ENCODE data around the gene TRAPPC3L. TPM values are rescaled to one million over a fixed set of nuclear protein-coding genes. Genes with fewer than 3 reads are reported as not detected.

Gene TRAPPC3L
- total and polyA plus RNA-seq, 2 of the 8 experiments (the other 6 are each of a cell fraction or from before 2014, with no cell fraction given): not detected

DNA sequence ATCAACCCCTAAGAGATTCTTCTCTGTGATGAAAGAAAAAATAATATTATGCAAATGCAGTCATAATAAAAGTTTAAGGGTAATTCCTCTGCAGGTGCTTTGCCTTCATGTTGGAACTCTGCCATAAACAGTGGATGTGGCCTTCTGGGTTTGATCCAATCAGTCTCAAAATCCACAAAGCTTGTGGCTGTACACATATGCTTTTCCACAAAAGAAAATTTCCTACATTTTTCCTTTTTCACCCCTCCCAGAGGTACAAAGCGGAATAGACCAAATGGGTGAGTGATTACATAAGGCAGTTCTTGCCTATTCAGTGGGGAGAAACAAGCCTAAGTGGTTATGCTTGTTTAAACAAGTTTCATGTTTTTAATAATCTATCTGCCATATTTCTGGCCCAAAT is 17.4 kb downstream of the TRAPPC3L start:
- Histone ChIP-seq H4K91ac (replicated peaks; ENCODE audit: insufficient read length, low read length) (no peak overlapping the region), H2BK20ac (ENCODE audit: low read length) (no peak overlapping the region), H2BK120ac (replicated peaks; ENCODE audit: low read depth, low read length) (no peak overlapping the region), H2BK15ac (ENCODE audit: low read length) (no peak overlapping the region), H3K79me2 (ENCODE audit: control insufficient read depth in 1 of 2, insufficient read depth in 2 of 2, low read length in 2 of 2) (no peaks in the 10 kb centered on the region), H3K36me3 (ENCODE audit: control insufficient read depth in 2 of 4, insufficient read depth in 4 of 4, low read length in 3 of 4) (no peaks in the 10 kb centered on the region), H3K56ac (replicated peaks; ENCODE audit: insufficient read length, low read depth, low read length) (no peak overlapping the region), H3K23ac (ENCODE audit: insufficient read length) (no peak overlapping the region), H4K8ac (ENCODE audit: extremely low read depth, insufficient read depth, low read length) (no peak overlapping the region), H4K20me1 (replicated peaks in 1 of 2; ENCODE audit: control insufficient read depth in 1 of 2, insufficient read depth in 2 of 2, low read length in 2 of 2) (no peaks in the 10 kb centered on the region), H3K27ac (ENCODE audit: low read depth, low read length) (no peak overlapping the region), H3K4ac (replicated peaks; ENCODE audit: insufficient read length, low read depth, low read length) (no peak overlapping the region), H3K4me2 (ENCODE audit: insufficient read depth in 1 of 2, low read depth in 2 of 2, low read length in 2 of 2) (no peak overlapping the region), H3K14ac (ENCODE audit: insufficient read length) (no peak overlapping the region), H4K5ac (ENCODE audit: insufficient read length, low read depth, low read length) (no peak overlapping the region), H3K9me3 (ENCODE audit: insufficient read depth in 2 of 2, low read depth in 1 of 2, low read length in 1 of 2) (no peaks in the 10 kb centered on the region), H3K23me2 (ENCODE audit: low read depth, low read length) (no peaks in the 10 kb centered on the region), H3K4me1 (replicated peaks in 1 of 4; ENCODE audit: control insufficient read depth in 3 of 4, insufficient read depth in 4 of 4, low read length in 3 of 4) (peaks cover 0 to 10% (median 6%) of the 10 kb centered on the region in 4 experiments; a peak in 4 of 7 replicates), H2BK12ac (ENCODE audit: low read depth, low read length) (no peak overlapping the region), H3K9ac (replicated peaks in 1 of 4; ENCODE audit: extremely low read depth in 1 of 4, low read depth in 3 of 4, low read length in 3 of 4) (no peak overlapping the region), H2AFZ (ENCODE audit: low read length) (no peak overlapping the region), H2BK5ac (ENCODE audit: low read depth, low read length) (no peak overlapping the region), H3K4me3 (ENCODE audit: extremely low read depth in 1 of 4, insufficient read depth in 2 of 4, low read depth in 3 of 4, low read length in 4 of 4) (no peak overlapping the region), H3K79me1 (ENCODE audit: low read depth, low read length) (no peaks in the 10 kb centered on the region), H3K18ac (ENCODE audit: extremely low read depth, low read length) (no peak overlapping the region), H2AK5ac (ENCODE audit: low read depth, low read length) (no peak overlapping the region), H3K27me3 (replicated peaks in 1 of 4; ENCODE audit: control insufficient read depth in 3 of 4, extremely low read depth in 1 of 4, insufficient read depth in 3 of 4, low read length in 3 of 4) (no peaks in the 10 kb centered on the region)
- CTCF ChIA-PET (ENCODE audit: partially characterized antibody): interaction anchor here (1.7 to 2.2 kb wide), 2 partner anchors 13 to 240 kb away, joined by 5 to 11 read pairs; no protein-coding TSS in a partner anchor
- no peak for DNase-seq (ENCODE audit: low read depth in 1 of 2, low spot score in 2 of 2)
- no peak for FAIRE-seq
- POLR2A ChIA-PET (ENCODE audit: partially characterized antibody): interaction anchor here (1.4 kb wide), 1 partner anchor 257 kb away, joined by 3 read pairs; no protein-coding TSS in a partner anchor
- WGBS, 2 experiments (ENCODE audit: extremely low coverage in 1 of 2, insufficient coverage in 1 of 2, insufficient read length in 1 of 2, insufficient replicate concordance in 2 of 2, low coverage in 1 of 2, low lambda C conversion rate in 2 of 2, missing lambda C conversion rate in 1 of 2): 63% methylated on average over 1 of the region's 1 CpG; no CpG with 5 or more reads in 1 of the 2 experiments
- TF ChIP-seq GABPA (IDR thresholded peaks at IDR 0.05; ENCODE audit: borderline replicate concordance, insufficient read depth, low read length): no peak
- no peak for TF ChIP-seq NRF1 (IDR thresholded peaks at IDR 0.05; ENCODE audit: low read depth, low read length)
- no peak for TF ChIP-seq CHD1 (IDR thresholded peaks at IDR 0.05; ENCODE audit: low read depth, low read length)
- no peak for TF ChIP-seq CREB1 (IDR thresholded peaks at IDR 0.05)
- TF ChIP-seq RNF2 (IDR thresholded peaks at IDR 0.05; ENCODE audit: borderline replicate concordance, low read depth, low read length, missing control alignments, poor library complexity, severe bottlenecking): no peak
- no peak for TF ChIP-seq ASH2L (IDR thresholded peaks at IDR 0.05; ENCODE audit: low read length)
- TF ChIP-seq BCL11A (IDR thresholded peaks at IDR 0.05; ENCODE audit: low read depth in 2 of 2, low read length in 2 of 2): no peak
- TF ChIP-seq NANOG (IDR thresholded peaks at IDR 0.05; ENCODE audit: insufficient read depth, low read depth, low read length, poor library complexity, severe bottlenecking): no peak
- no peak for TF ChIP-seq POLR2AphosphoS5 (IDR thresholded peaks at IDR 0.05; ENCODE audit: low read depth, low read length)
- TF ChIP-seq, protein P1, sequence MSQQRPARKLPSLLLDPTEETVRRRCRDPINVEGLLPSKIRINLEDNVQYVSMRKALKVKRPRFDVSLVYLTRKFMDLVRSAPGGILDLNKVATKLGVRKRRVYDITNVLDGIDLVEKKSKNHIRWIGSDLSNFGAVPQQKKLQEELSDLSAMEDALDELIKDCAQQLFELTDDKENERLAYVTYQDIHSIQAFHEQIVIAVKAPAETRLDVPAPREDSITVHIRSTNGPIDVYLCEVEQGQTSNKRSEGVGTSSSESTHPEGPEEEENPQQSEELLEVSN (IDR thresholded peaks at IDR 0.05): no peak
- TF ChIP-seq BACH1 (IDR thresholded peaks at IDR 0.05; ENCODE audit: low read length): no peak
- TF ChIP-seq SUZ12 (IDR thresholded peaks at IDR 0.05; ENCODE audit: low read length): no peak
- TF ChIP-seq SIN3A (conservative IDR thresholded peaks at IDR 0.05 in 1 of 2, IDR thresholded peaks at IDR 0.05 in 1 of 2; ENCODE audit: low read depth in 1 of 2, low read length in 2 of 2): no peak
- no peak for TF ChIP-seq EGR1 (IDR thresholded peaks at IDR 0.05; ENCODE audit: borderline replicate concordance, low read depth, low read length)

Measured in H1 (cell line).